Left ventricle myocardium inferior (tissue), 1 donor: ENCODE measurements around the gene IFIT2. TPM values are rescaled to one million over a fixed set of nuclear protein-coding genes. Genes with fewer than 3 reads are reported as not detected.

Source experiments
- DNase-seq: peaks from one replicate; pipeline ENCODE4 v3.0.0-alpha.2; 2020
- H3K27ac ChIP-seq: fragments of 200-600 bp; replicated peaks from 2 replicates; pipeline ENCODE4 v1.8.0; 2021
- H3K27me3 ChIP-seq: fragments of 200-600 bp; 2 replicates; pipeline ENCODE4 v1.8.0; 2021; ENCODE audit warnings: low read depth
- H3K36me3 ChIP-seq: fragments of 200-600 bp; 2 replicates; pipeline ENCODE4 v1.8.0; 2021
- H3K4me1 ChIP-seq: fragments of 200-600 bp; 2 replicates; pipeline ENCODE4 v1.8.0; 2021
- H3K4me3 ChIP-seq: fragments of 200-600 bp; 2 replicates; pipeline ENCODE4 v1.8.0; 2021; ENCODE audit warnings: mild to moderate bottlenecking, moderate library complexity
- H3K9me3 ChIP-seq: fragments of 200-600 bp; replicated peaks from 2 replicates; pipeline ENCODE4 v1.8.0; 2021
- intact Hi-C: fragments of 100-400 bp; cut with micrococcal nuclease; formaldehyde crosslinking; loops from one replicate; pipeline ENCODE4 v1.11.0; 2022
- total RNA-seq: library from RNA; stranded (reverse); fragmentation: NEBNext Ultra II Directional; extraction: Animal tissue kit (Norgen Biotek cat#: 25700); gene quantifications from one replicate; pipeline ENCODE4 v1.2.1, GENCODE V29; 2021
- TF ChIP-seq, protein P1 (sequence below): fragments of 200-600 bp; IDR thresholded peaks from 2 replicates; pipeline ENCODE4 v1.8.0; 2021; ENCODE audit warnings: antibody characterized with exemption, mild to moderate bottlenecking, borderline replicate concordance
- donor health status: DM: no; HTN: yes; CAD: no; lungs with severe emphysema.

Gene IFIT2
- total RNA-seq, 1 donor from 2014 or later = 4.5 TPM

- intact Hi-C loops = no loop called here
- Histone ChIP-seq H3K4me1 (peaks cover 26% of the 10 kb centered on the region), H3K9me3 (no peaks in the 10 kb centered on the region), H3K27me3 (no peaks in the 10 kb centered on the region), H3K27ac (no peak overlapping the region), H3K4me3 (no peak overlapping the region), H3K36me3 (no peaks in the 10 kb centered on the region)
- no peak for DNase-seq
- TF ChIP-seq, protein P1, sequence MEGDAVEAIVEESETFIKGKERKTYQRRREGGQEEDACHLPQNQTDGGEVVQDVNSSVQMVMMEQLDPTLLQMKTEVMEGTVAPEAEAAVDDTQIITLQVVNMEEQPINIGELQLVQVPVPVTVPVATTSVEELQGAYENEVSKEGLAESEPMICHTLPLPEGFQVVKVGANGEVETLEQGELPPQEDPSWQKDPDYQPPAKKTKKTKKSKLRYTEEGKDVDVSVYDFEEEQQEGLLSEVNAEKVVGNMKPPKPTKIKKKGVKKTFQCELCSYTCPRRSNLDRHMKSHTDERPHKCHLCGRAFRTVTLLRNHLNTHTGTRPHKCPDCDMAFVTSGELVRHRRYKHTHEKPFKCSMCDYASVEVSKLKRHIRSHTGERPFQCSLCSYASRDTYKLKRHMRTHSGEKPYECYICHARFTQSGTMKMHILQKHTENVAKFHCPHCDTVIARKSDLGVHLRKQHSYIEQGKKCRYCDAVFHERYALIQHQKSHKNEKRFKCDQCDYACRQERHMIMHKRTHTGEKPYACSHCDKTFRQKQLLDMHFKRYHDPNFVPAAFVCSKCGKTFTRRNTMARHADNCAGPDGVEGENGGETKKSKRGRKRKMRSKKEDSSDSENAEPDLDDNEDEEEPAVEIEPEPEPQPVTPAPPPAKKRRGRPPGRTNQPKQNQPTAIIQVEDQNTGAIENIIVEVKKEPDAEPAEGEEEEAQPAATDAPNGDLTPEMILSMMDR = no peak
Measured at GRCh38 chr10:89273680-89274079, 28.2 kb upstream of the IFIT2 start.

- H3K27ac ChIP-seq = no peak overlapping the region
- peaks cover 31% of the 10 kb centered on the region for H3K4me1 ChIP-seq
- intact Hi-C loops = no loop called here
- TF ChIP-seq, protein P1 = no peak
- no peak for DNase-seq
- no peaks in the 10 kb centered on the region for H3K9me3 ChIP-seq
- no peaks in the 10 kb centered on the region for H3K36me3 ChIP-seq
- H3K4me3 ChIP-seq = no peak overlapping the region
- no peaks in the 10 kb centered on the region for H3K27me3 ChIP-seq
Measured at GRCh38 chr10:89274928-89275327, 26.9 kb upstream of the IFIT2 start.

DNA sequence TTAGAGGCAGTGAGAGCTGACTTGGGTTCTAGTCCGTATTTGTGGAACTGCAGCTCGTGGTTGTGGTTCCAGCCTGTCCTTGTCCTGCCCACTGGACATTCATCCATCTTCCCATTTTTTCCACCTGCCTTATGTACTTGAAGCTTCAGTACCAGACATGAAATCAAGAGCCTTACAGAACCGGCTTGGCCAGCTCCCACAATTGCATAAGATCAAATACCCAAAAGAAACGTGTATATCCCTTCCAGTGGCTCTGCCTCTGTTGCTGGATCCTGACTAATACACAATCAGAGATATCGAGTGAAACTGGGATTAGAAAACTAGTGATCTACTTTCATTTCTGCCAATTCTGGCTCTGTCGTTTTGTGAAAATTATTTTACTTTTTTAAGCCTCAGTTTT is 26.5 kb upstream of the IFIT2 start:
- Histone ChIP-seq H3K4me1 (peaks cover 30% of the 10 kb centered on the region), H3K27ac (no peak overlapping the region), H3K36me3 (no peaks in the 10 kb centered on the region), H3K9me3 (no peaks in the 10 kb centered on the region), H3K27me3 (no peaks in the 10 kb centered on the region), H3K4me3 (no peak overlapping the region)
- TF ChIP-seq, protein P1 = no peak
- no peak for DNase-seq
- intact Hi-C loops = no loop called here

- Histone ChIP-seq H3K9me3 (no peaks in the 10 kb centered on the region), H3K27me3 (no peaks in the 10 kb centered on the region), H3K4me3 (peak overlapping the region; percentile 17), H3K4me1 (peaks cover 35% of the 10 kb centered on the region), H3K36me3 (no peaks in the 10 kb centered on the region), H3K27ac (peak overlapping the region; percentile 79)
- DNase-seq = no peak
- intact Hi-C loops = no loop called here
- TF ChIP-seq, protein P1 = no peak
Measured at GRCh38 chr10:89278034-89278535, 23.8 kb upstream of the IFIT2 start.

- H3K27ac ChIP-seq = peak overlapping the region; percentile 79
- DNase-seq = no peak
- no peaks in the 10 kb centered on the region for H3K36me3 ChIP-seq
- intact Hi-C loops = no loop called here
- no peaks in the 10 kb centered on the region for H3K27me3 ChIP-seq
- H3K4me1 ChIP-seq = peaks cover 44% of the 10 kb centered on the region
- no peaks in the 10 kb centered on the region for H3K9me3 ChIP-seq
- no peak overlapping the region for H3K4me3 ChIP-seq
- TF ChIP-seq, protein P1 = no peak
Measured at GRCh38 chr10:89278900-89279392, 22.9 kb upstream of the IFIT2 start.

DNA sequence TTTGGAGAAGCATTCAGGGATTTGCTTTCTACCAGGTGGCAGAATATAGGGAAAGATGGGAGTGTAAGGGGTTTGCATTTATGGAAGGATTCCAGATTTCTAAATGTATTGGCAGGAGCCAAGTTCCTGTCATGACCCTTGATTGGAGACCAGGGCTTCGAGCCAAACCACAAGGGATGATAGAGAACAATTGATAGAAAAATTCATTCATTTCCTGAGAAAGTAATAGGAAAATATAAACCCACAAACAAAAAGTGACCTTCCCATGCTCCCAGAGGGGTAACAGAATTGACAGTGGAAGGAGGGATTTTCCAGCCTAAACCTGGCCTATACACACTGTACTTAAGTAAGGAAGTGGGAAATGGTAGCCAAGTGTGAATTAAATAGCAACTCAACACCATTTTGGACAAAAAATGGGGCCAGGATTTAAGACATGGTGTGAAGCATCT is 22.4 kb upstream of the IFIT2 start:
- Histone ChIP-seq H3K27ac (peak overlapping the region; percentile 79), H3K9me3 (no peaks in the 10 kb centered on the region), H3K4me1 (peaks cover 49% of the 10 kb centered on the region), H3K4me3 (no peak overlapping the region), H3K27me3 (no peaks in the 10 kb centered on the region), H3K36me3 (no peaks in the 10 kb centered on the region)
- TF ChIP-seq, protein P1 = no peak
- intact Hi-C loops = no loop called here
- no peak for DNase-seq
